K562 (cell line): ENCODE measurements around the gene IL15. TPM values are rescaled to one million over a fixed set of nuclear protein-coding genes. Genes with fewer than 3 reads are reported as not detected.

ENCODE experiments used
- ATAC-seq: fragments of 200-7000 bp; cut with Tn5 transposase; 3 replicates; pipeline ENCODE4 v1.9.1; 2020; ENCODE audit warnings: moderate library complexity
- BruUV-seq: library from RNA; stranded (reverse); fragments of 400-500 nt; replicated peaks from 2 replicates; lab custom pipeline; 2021; lab: Mats Ljungman, UMichigan
- CTCF ChIA-PET: fragments of 300-600 bp; formaldehyde crosslinking; extraction: SDS; loops from one replicate; lab custom pipeline; 2021; ENCODE audit warnings: low intra/inter-chr PET ratio; lab: Yijun Ruan, JAX
- POLR2A ChIA-PET: fragments of 300-600, 350-650 bp; sonication (Branson Sonifier 250); formaldehyde crosslinking; extraction: SDS; loops from one replicate; lab custom pipeline; 2021; ENCODE audit warnings: antibody characterized with exemption, inconsistent platforms; lab: Yijun Ruan, JAX
- DNase-seq, 4 experiments: peaks; one replicate each; pipeline versions ENCODE4 v3.0.0 to v3.0.0-alpha.2; 2011 to 2018; ENCODE audit warnings: low spot score in 3 of 4, mixed read lengths in 3 of 4; ENCODE audit errors: extremely low read depth in 1 of 4
- FAIRE-seq: peaks from 2 replicates; lab custom pipeline; 2011; peaks lifted over from hg19 to GRCh38; lab: Jason Lieb, UNC
- H2AFZ ChIP-seq: 2 replicates; pipeline ENCODE4 v1.6.0; 2011; ENCODE audit warnings: low read depth, low read length, control low read depth, inconsistent platforms
- H3K27ac ChIP-seq: fragments of 200-600 bp; 3 replicates; pipeline ENCODE4 v1.8.0; 2011; ENCODE audit warnings: low read depth, mild to moderate bottlenecking, control low read depth, inconsistent platforms, low read length, moderate library complexity, mixed read lengths; ENCODE audit errors: extremely low read depth
- H3K27me3 ChIP-seq, 2 experiments: fragments of 300-600 bp in 1 of 2; 2 replicates in 1 of 2; 3 replicates in 1 of 2; pipeline versions ENCODE4 v1.6.0 to v1.8.0; 2011; ENCODE audit warnings: inconsistent platforms in 2 of 2, low read length in 2 of 2, mild to moderate bottlenecking in 1 of 2, mixed read lengths in 1 of 2, moderate library complexity in 1 of 2; ENCODE audit not compliant: control insufficient read depth in 2 of 2, insufficient read depth in 2 of 2
- H3K36me3 ChIP-seq: fragments of 300-600 bp; 3 replicates; pipeline ENCODE4 v1.8.0; 2011; ENCODE audit warnings: mild to moderate bottlenecking, low read length, inconsistent platforms; ENCODE audit not compliant: control insufficient read depth, insufficient read depth
- H3K4me1 ChIP-seq, 2 experiments: fragments of 200-600 bp in 1 of 2; replicated peaks in 1 of 2; 2 replicates in 1 of 2; 3 replicates in 1 of 2; pipeline versions ENCODE4 v1.5.1 to v1.8.0; 2011; ENCODE audit warnings: inconsistent platforms in 2 of 2, low read length in 2 of 2, mild to moderate bottlenecking in 1 of 2, mixed read lengths in 1 of 2, moderate library complexity in 1 of 2; ENCODE audit not compliant: control insufficient read depth in 2 of 2, insufficient read depth in 2 of 2
- H3K4me2 ChIP-seq: 2 replicates; pipeline ENCODE4 v1.6.1; 2011; ENCODE audit warnings: low read length, control low read depth, inconsistent platforms, mixed read lengths; ENCODE audit not compliant: insufficient read depth
- H3K4me3 ChIP-seq: fragments of 200-600 bp; sonication (generic), shearing (Covaris generic); 2 replicates; pipeline ENCODE4 v1.5.1; 2016; ENCODE audit warnings: control low read depth, inconsistent platforms
- H3K79me2 ChIP-seq: fragments of 200-600 bp; 3 replicates; pipeline ENCODE4 v1.8.0; 2011; ENCODE audit warnings: low read length, inconsistent platforms; ENCODE audit not compliant: control insufficient read depth, insufficient read depth
- H3K9ac ChIP-seq, 2 experiments: 2 replicates each; pipeline versions ENCODE4 v1.6.0 to v1.6.1; 2011; ENCODE audit warnings: low read depth in 2 of 2, low read length in 2 of 2, control low read depth in 1 of 2, inconsistent platforms in 1 of 2, mild to moderate bottlenecking in 1 of 2, mixed read lengths in 1 of 2; ENCODE audit not compliant: insufficient read depth in 1 of 2
- H3K9me1 ChIP-seq: one replicate; pipeline ENCODE4 v1.6.0; 2011; ENCODE audit warnings: inconsistent platforms, mild to moderate bottlenecking, low read length, moderate library complexity; ENCODE audit not compliant: control insufficient read depth, insufficient read depth
- H3K9me3 ChIP-seq: replicated peaks from 2 replicates; pipeline ENCODE4 v1.5.1; 2011; ENCODE audit warnings: low read depth, low read length, inconsistent platforms; ENCODE audit not compliant: control insufficient read depth, insufficient read depth
- H4K20me1 ChIP-seq: replicated peaks from 2 replicates; pipeline ENCODE4 v1.6.1; 2011; ENCODE audit warnings: low read length, inconsistent platforms, mixed read lengths; ENCODE audit not compliant: control insufficient read depth, insufficient read depth
- CBX3 ChIP-seq, 2 experiments: IDR thresholded peaks; 1 replicate in 1 of 2; 2 replicates in 1 of 2; pipeline ENCODE4 v1.6.1; 2012; ENCODE audit warnings: inconsistent platforms in 2 of 2, low read length in 2 of 2, borderline replicate concordance in 1 of 2, control low read depth in 1 of 2
- CHD1 ChIP-seq: fragments of 200-600 bp; sonication (generic); IDR thresholded peaks from one replicate; pipeline ENCODE4 v1.6.1; 2012; ENCODE audit warnings: mild to moderate bottlenecking, moderate library complexity, low read length, inconsistent platforms
- HDAC3 ChIP-seq: fragments of 450-650 bp; IDR thresholded peaks from 2 replicates; pipeline ENCODE4 v1.6.1; 2018; ENCODE audit warnings: borderline replicate concordance, mild to moderate bottlenecking, moderate library complexity; ENCODE audit not compliant: partially characterized antibody
- HEY1 ChIP-seq: fragments of 250-450 bp; sonication (Bioruptor Pico); IDR thresholded peaks from 2 replicates; pipeline ENCODE4 v1.5.0; 2020; ENCODE audit warnings: mild to moderate bottlenecking, moderate library complexity, borderline replicate concordance
- IRF2 ChIP-seq: sonication (generic); formaldehyde crosslinking; IDR thresholded peaks from 2 replicates; pipeline ENCODE4 v1.8.1; 2022; ENCODE audit warnings: mild to moderate bottlenecking, missing genetic modification reagents
- MIER1 ChIP-seq: fragments of 450-650 bp; IDR thresholded peaks from 2 replicates; pipeline ENCODE4 v1.6.1; 2016; ENCODE audit warnings: antibody characterized with exemption, mild to moderate bottlenecking, low read depth
- MLX ChIP-seq, 2 experiments: fragments of 450-650 bp in 1 of 2; sonication (generic) in 1 of 2; formaldehyde crosslinking; conservative IDR thresholded peaks; 2 replicates each; pipeline versions ENCODE4 v1.4.0 to v1.8.1; 2020 to 2022; ENCODE audit warnings: mild to moderate bottlenecking in 1 of 2, missing genetic modification reagents in 1 of 2
- SIN3B ChIP-seq: fragments of 450-650 bp; IDR thresholded peaks from 2 replicates; pipeline ENCODE4 v1.6.1; 2017; ENCODE audit warnings: low read depth, mild to moderate bottlenecking, moderate library complexity
- TFAM ChIP-seq: fragments of 250-450 bp; sonication (Bioruptor Pico); conservative IDR thresholded peaks from 2 replicates; pipeline ENCODE4 v1.5.0; 2021; ENCODE audit warnings: mild to moderate bottlenecking, moderate library complexity
- TRIM25 ChIP-seq: fragments of 450-650 bp; IDR thresholded peaks from 2 replicates; pipeline ENCODE4 v1.7.0; 2016; ENCODE audit warnings: borderline replicate concordance
- XRCC5 ChIP-seq: fragments of 200-400 bp; formaldehyde crosslinking; IDR thresholded peaks from 2 replicates; pipeline ENCODE4 v1.6.1; 2017; ENCODE audit warnings: low read depth, mild to moderate bottlenecking, low read length
- ZBTB26 ChIP-seq: fragments of 450-650 bp; formaldehyde crosslinking; IDR thresholded peaks from 2 replicates; pipeline ENCODE4 v1.4.0; 2022; ENCODE audit warnings: missing genetic modification characterization
- ZNF740 ChIP-seq, 3 experiments: fragments of 200-800 bp in 1 of 3; sonication (Bioruptor generic) in 1 of 3; sonication (generic) in 1 of 3; formaldehyde crosslinking in 1 of 3; IDR thresholded peaks; 2 replicates each; pipeline versions ENCODE4 v1.6.1 to v1.8.0; 2016 to 2022; ENCODE audit warnings: mild to moderate bottlenecking in 2 of 3, missing compliant biosample characterization in 2 of 3, missing genetic modification characterization in 2 of 3, missing genetic modification reagents in 1 of 3
- WGBS: fragments of 100-300 bp; shearing (Covaris generic); methylation state at CpG from one replicate; pipeline ENCODE4 v1.1.6; 2016; ENCODE audit warnings: low coverage, mixed read lengths; ENCODE audit not compliant: insufficient coverage; ENCODE audit errors: missing lambda C conversion rate; 5-methylcytosine and 5-hydroxymethylcytosine counted together
- in situ Hi-C: fragments of 300-500 bp; cut with MboI; formaldehyde crosslinking; loops from 4 replicates; pipeline ENCODE4 v1.15.0; 2018; ENCODE audit warnings: inconsistent platforms, mixed read lengths
- intact Hi-C: fragments of 100-400 bp; cut with micrococcal nuclease; formaldehyde crosslinking; loops from 2 replicates; pipeline ENCODE4 v1.14.2; 2022
- polyA plus RNA-seq, 8 experiments: library from polyadenylated mRNA; depleted of rRNA in 4 of 8; stranded (reverse) in 5 of 8; unstranded in 3 of 8; fragments of >200 nt; fragmentation: Nextera tagmentation in 2 of 8; fragmentation: Illumina TruSeq in 1 of 8; extraction: Ambion mirVana in 2 of 8; extraction: Trizol in 1 of 8; gene quantifications; 2 replicates each; pipeline versions ENCODE4 v1.2.1 to v1.2.3, GENCODE V29; 2011 to 2014; ENCODE audit warnings: inconsistent platforms in 1 of 8, missing spikeins in 1 of 8
- total RNA-seq, 7 experiments: library from RNA; depleted of rRNA in 6 of 7; stranded (reverse); fragments of >200 nt in 6 of 7; fragmentation: Illumina TruSeq in 2 of 7; extraction: Trizol in 2 of 7; gene quantifications; 2 replicates each; pipeline versions ENCODE4 v1.2.1 to v1.2.3, GENCODE V29; 2011 to 2021; ENCODE audit warnings: low replicate concordance in 1 of 7

Gene IL15
- total and polyA plus RNA-seq, 9 of the 15 experiments (the other 6 are each of a cell fraction or from before 2014, with no cell fraction given): 0.13 to 0.50 (median 0.34) TPM

GRCh38 chr4:141640696-141641095, 4.3 kb downstream of the IL15 start:
- Histone ChIP-seq H4K20me1 (no peaks in the 10 kb centered on the region), H3K4me3 (no peak overlapping the region), H3K9me1 (no peaks in the 10 kb centered on the region), H3K27ac (no peak overlapping the region), H3K9ac (no peak overlapping the region), H3K4me1 (peaks cover 0 to 11% of the 10 kb centered on the region in 2 experiments; a peak in 2 of 5 replicates), H3K79me2 (no peaks in the 10 kb centered on the region), H3K27me3 (no peaks in the 10 kb centered on the region), H2AFZ (no peak overlapping the region), H3K4me2 (no peak overlapping the region), H3K36me3 (no peaks in the 10 kb centered on the region), H3K9me3 (no peaks in the 10 kb centered on the region)
- FAIRE-seq: no peak
- WGBS: 3% methylated on average over 3 of the region's 3 CpGs
- BruUV-seq: no TSS peak
- no peak for TF ChIP-seq MLX (CRISPR knock-in tag; conservative IDR thresholded peaks at IDR 0.05)
- no peak for TF ChIP-seq IRF2 (CRISPR knock-in tag)
- no peak for TF ChIP-seq TFAM (CRISPR knock-in tag)
- no peak for TF ChIP-seq XRCC5
- TF ChIP-seq CBX3 (IDR thresholded peaks at IDR 0.05; ENCODE audit: borderline replicate concordance in 1 of 2, low read length in 2 of 2): no peak
- TF ChIP-seq HDAC3: no peak
- TF ChIP-seq CHD1: no peak
- no peak for TF ChIP-seq ZNF740 (CRISPR knock-in tag; IDR thresholded peaks at IDR 0.05)
- no peak for TF ChIP-seq ZNF740 (tag; IDR thresholded peaks at IDR 0.05)
- no peak for TF ChIP-seq HEY1 (CRISPR knock-in tag)
- TF ChIP-seq MIER1: no peak
- TF ChIP-seq TRIM25: no peak
- TF ChIP-seq ZBTB26 (CRISPR knock-in tag): no peak
- TF ChIP-seq SIN3B: no peak
- ATAC-seq: no peak
- no peak for DNase-seq
- CTCF ChIA-PET: no interaction called here
- intact Hi-C loops: no loop called here
- in situ Hi-C loops: no loop called here
- POLR2A ChIA-PET: no interaction called here
